Neural progenitor cell (in vitro differentiated cells): ENCODE data around the gene MELK.

Experiments
- CTCF ChIP-seq: fragments of 200-600 bp; sonication (generic); IDR thresholded peaks from 2 replicates; pipeline ENCODE4 v1.5.1; 2017; ENCODE audit warnings: antibody characterized with exemption, mild to moderate bottlenecking
- EZH2 ChIP-seq: fragments of 200-600 bp; sonication (generic); IDR thresholded peaks from 2 replicates; pipeline ENCODE4 v1.6.1; 2017; ENCODE audit warnings: antibody characterized with exemption, mild to moderate bottlenecking, moderate library complexity
- EZH2phosphoT487 ChIP-seq: fragments of 200-600 bp; sonication (generic); IDR thresholded peaks from 2 replicates; pipeline ENCODE4 v1.6.1; 2017; ENCODE audit warnings: antibody characterized with exemption

DNA sequence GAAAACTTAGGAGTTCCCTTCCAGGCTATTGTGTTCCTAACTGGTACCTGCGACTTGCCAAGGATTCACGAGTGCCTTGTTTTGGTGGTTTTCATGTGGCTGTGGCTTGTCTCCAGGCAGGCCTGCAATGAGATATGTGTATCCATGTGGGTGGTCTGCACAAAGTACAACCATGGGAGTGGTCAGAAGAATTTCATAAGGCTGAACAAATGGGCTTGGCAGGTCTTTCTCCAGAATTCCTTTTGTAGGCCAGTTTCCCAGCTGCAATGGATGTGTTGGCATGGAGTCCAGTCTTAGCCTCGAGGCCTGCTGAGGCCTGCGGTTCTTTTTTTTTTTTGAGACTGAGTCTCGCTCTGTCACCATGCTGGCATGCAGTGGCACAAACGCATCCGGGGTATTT lies 28.8 kb upstream of the MELK start:
- TF ChIP-seq CTCF (no peak), EZH2phosphoT487 (no peak), EZH2 (no peak)
